Measurements from ENCODE around the gene HCN4.

HCN4 gene

GRCh38 chr15:73296609-73297353 is 72.0 kb downstream of the HCN4 start:
- no peak for DNase-seq

DNA sequence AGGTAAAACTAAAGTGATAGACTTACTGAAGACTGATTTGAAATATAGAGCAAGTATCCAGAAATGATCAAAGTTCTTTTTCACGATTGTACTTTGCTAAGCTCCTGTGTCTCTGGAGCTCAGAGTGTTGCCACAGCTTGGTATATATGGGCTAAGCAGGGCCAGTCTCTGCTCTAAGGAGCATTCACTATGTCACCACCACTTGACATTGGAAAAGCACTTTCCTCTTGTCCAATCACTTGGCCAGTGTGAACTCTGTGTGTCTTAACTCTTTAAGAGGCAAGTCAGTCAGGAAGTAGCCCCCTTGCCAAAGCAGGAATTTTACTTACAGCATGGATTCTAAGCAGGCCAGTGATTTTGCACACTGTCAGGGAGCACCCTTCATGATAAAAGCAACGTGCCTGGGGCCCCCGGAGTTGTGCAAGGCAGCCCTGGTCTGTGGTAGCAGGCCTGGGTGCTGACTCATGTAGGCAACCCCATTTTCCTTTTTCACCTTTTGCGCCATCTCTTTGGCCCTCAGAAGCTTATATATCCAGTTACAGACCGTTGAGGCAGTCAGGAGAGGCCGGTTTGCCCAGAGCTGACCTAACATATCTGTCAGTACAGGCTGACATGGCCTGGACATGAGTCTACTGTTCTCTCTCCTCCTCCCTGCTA is 73.0 kb downstream of the HCN4 start:
- no peak for DNase-seq

GRCh38 chr15:73293773-73294172 is 75.0 kb downstream of the HCN4 start:
- no peak for DNase-seq

DNA sequence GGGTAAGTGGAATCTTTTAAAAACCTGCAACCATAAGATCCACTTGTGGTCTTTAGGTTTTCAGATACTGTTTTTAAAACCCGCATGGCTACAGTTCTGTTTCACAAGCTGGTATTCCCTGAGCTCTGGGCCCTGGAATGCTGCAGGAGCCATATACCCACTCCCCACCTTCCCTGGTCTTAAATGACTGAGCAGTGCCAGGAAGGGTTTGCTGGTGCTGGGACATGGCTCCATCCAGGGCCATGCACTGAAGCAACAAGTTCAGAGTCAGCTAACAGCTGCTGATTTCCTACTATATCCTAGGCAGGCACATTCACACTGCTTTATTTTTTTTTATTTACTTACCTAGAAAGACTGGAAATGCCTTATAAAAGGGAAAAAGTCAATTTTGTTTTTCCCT is 77.3 kb downstream of the HCN4 start:
- DNase-seq: no peak

- DNase-seq: no peak
Observed at GRCh38 chr15:73287019-73287418, 81.7 kb downstream of the HCN4 start.

- no peak for DNase-seq
Observed at GRCh38 chr15:73286311-73286710, 82.4 kb downstream of the HCN4 start.

GRCh38 chr15:73284090-73284716 is 84.6 kb downstream of the HCN4 start:
- no peak for DNase-seq

GRCh38 chr15:73283366-73283962 is 85.3 kb downstream of the HCN4 start:
- no peak for DNase-seq

GRCh38 chr15:73282567-73283365 is 86.0 kb downstream of the HCN4 start:
- no peak for DNase-seq

DNA sequence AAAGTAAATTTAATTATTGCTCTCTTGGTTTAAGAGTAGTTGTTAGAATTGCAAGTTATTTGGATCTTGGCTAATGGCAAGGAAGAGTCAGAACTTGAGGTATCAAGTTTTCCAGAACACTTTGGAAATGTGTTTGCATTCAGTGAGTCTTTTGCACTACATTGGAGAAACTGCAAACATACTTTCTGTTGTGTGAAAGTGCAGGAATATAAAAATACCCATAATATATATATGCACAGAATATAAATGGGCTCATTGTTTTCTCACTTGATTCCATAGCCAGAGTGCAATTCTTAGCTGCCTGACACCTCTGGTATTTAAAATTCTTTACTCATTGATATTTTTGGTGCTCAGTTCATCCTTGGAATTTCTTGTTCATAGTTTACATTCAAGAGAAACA is 92.9 kb downstream of the HCN4 start:
- DNase-seq: no peak

DNA sequence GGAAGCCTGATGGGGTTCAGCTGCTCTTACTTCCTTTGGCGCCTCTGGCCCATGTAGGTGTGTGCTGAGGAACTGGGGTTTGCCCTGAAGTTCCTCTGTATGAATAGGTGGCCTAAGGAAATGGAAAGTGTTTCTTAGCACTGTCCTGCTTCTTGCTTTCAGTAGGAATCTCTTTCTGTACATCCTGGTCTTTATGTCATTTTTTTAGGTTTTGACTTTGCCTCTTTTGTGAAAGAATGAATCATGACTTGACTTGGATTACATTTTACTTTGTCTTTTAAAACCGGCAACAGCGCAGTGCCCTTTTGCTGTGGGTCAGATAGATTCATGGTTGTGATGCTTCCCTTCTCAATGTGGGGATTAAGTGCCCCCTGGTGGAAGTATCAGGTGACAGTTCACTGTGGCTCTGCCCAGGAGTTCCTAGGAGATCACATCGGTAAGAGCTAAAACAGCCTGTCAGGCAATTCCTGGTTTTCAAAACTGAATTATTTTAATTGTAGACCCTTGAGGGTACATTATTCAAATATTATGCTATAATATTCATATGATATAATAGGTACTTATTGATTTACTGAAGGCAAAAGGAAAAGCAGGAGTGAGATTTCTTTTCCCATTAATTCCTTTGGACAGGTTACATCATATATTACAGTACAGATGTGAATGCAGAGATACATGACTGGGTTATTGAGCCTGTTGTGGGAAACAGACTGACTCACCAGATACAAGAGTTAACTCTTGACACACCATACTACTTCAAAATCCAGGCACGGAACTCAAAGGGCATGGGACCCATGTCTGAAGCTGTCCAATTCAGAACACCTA is 95.4 kb downstream of the HCN4 start:
- peak; percentile 25 for DNase-seq

DNA sequence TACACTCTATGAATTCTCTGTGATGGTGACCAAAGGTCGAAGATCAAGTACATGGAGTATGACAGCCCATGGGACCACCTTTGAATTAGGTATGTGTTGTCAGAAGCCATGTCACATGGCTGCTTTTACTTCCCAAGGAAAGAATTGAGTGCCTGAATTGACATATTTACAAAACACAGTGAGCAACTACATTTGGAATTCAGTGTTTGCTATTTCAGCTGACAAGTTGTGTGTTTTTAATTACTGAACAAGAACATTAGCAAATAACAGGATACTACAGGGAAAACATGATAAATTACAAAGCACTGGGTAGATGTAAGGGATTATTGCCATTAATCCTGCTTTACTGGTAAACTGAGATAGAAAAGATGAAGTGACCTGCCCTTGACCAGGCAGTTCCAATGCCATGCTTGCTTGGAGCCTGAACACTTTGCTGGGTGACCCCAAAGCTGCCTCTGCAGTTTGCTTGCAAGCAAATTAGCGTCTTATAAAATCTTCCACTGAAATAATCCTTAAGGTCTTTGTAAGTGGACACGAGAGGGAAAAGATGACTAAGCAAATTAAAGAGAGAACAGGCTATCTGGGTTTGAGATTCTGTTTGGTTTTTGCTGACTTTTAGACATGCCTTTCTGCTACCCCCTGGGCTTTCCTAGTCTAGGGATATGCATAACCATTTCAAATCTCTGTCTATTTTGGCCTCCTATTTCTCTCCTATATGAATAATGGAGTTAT is 98.2 kb downstream of the HCN4 start:
- DNase-seq: no peak
